Upper lobe of right lung (tissue), 1 donor: ENCODE data around the gene HS6ST1. TPM values are rescaled to one million over a fixed set of nuclear protein-coding genes. Genes with fewer than 3 reads are reported as not detected.

Experiments used
- ATAC-seq: fragments of 200-7000 bp; cut with Tn5 transposase; one replicate; pipeline ENCODE4 v1.9.1; 2020; ENCODE audit warnings: mild to moderate bottlenecking, moderate library complexity
- DNase-seq: peaks from one replicate; pipeline ENCODE4 v3.0.0-alpha.2; 2020
- H3K27ac ChIP-seq: fragments of 200-600 bp; one replicate; pipeline ENCODE4 v1.8.0; 2022
- H3K27me3 ChIP-seq: fragments of 200-600 bp; one replicate; pipeline ENCODE4 v1.8.0; 2022; ENCODE audit warnings: mild to moderate bottlenecking
- H3K36me3 ChIP-seq: fragments of 200-600 bp; one replicate; pipeline ENCODE4 v1.8.0; 2022
- H3K4me1 ChIP-seq: fragments of 200-600 bp; one replicate; pipeline ENCODE4 v1.8.0; 2022
- H3K4me3 ChIP-seq: fragments of 200-600 bp; one replicate; pipeline ENCODE4 v1.8.0; 2022; ENCODE audit warnings: mild to moderate bottlenecking
- H3K9me3 ChIP-seq: fragments of 200-600 bp; one replicate; pipeline ENCODE4 v1.8.0; 2022
- CTCF ChIP-seq: fragments of 200-600 bp; IDR thresholded peaks from one replicate; pipeline ENCODE4 v1.8.0; 2022; ENCODE audit warnings: antibody characterized with exemption
- intact Hi-C: fragments of 100-400 bp; cut with DNase I; formaldehyde crosslinking; loops from one replicate; pipeline ENCODE4 v1.11.0; 2022
- total RNA-seq: library from RNA; stranded (reverse); fragmentation: NEBNext Ultra II Directional; extraction: Animal tissue kit (Norgen Biotek cat#: 25700); gene quantifications from one replicate; pipeline ENCODE4 v1.2.1, GENCODE V29; 2021
- donor health status: DM: no; HTN: yes; CAD: no; lungs with severe emphysema.

HS6ST1 gene
- total RNA-seq, 1 donor from 2014 or later = 33.2 TPM

DNA sequence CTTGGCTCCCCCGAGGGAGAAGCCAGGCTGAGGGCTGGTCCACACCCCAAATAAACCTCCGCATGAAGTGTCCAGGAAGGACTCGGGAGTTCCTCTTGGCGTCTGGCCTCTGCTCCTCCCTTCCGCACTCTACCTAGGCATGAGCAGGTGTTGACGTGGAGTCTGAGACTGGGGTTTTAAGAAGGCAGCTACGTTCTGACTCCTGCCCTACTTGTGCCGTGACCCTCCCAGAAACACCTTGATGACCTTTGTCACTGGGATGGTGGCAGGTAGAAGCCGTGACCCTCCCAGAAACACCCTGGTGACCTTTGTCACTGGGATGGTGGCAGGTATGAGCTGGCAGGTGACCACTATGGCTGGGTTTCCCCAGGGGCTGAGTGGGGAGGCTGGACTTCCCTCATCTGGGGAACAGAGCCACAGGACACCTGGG, 54.8 kb downstream of the HS6ST1 start:
- ATAC-seq (no peak), DNase-seq (peak; percentile 41)
- TF ChIP-seq CTCF = no peak
- H3K4me1 ChIP-seq = no peaks in the 10 kb centered on the region
- no peaks in the 10 kb centered on the region for H3K9me3 ChIP-seq
- H3K27me3 ChIP-seq = no peaks in the 10 kb centered on the region
- intact Hi-C loops = no loop called here
- no peaks in the 10 kb centered on the region for H3K36me3 ChIP-seq
- H3K4me3 ChIP-seq = no peak overlapping the region
- H3K27ac ChIP-seq = no peak overlapping the region

DNA sequence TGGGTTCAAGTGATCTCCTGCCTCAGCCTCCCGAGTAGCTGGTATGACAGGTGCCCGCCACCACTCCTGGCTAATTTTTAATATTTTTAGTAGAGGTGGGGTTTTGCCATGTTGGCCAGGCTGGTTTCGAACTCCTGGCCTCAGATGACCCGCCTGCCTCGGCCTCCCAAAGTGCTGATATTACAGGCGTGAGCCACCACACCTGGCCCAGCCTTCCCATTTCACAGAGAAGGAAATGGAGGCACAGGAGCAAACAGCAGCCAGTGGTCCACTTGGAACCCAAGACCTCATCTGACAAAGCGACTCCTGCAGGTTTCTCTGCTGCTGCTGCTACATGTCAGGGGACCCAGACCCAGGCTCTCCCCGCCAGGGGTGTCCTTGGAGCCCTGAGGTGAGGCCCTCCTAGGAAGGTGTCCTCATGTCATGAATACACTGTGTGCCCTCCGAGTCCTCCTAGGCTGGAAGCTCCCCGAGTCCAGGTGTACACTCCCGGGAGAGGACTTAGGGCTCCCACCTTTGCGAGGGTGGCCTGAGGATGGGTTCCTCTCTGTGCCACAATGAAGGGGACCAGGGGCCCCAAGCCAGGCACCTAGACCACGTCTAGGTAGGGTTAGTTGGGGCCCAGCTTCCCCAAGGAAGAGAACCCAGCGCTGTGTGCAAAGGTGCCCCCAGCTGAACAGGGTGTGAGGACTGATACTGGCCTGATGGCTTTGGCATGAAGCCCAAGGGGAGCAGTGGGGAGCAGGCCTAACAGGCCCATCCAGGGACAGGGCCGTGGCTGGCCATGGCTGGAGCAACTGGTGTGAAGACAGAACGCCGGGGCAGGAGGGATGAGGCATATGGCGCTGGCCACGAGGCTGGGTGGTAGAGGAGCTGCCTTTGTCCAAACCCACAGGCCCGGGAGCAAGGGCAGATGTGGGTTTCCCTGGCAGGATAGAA, 56.1 kb downstream of the HS6ST1 start:
- intact Hi-C loops = no loop called here
- ATAC-seq = no peak
- TF ChIP-seq CTCF = no peak
- peak; percentile 52 for DNase-seq
- H3K4me1 ChIP-seq = no peaks in the 10 kb centered on the region
- H3K36me3 ChIP-seq = no peaks in the 10 kb centered on the region
- H3K4me3 ChIP-seq = no peak overlapping the region
- H3K9me3 ChIP-seq = no peaks in the 10 kb centered on the region
- no peaks in the 10 kb centered on the region for H3K27me3 ChIP-seq
- no peak overlapping the region for H3K27ac ChIP-seq

GRCh38 chr2:128261245-128262128, 57.2 kb downstream of the HS6ST1 start:
- H3K4me3 ChIP-seq = no peak overlapping the region
- ATAC-seq = peak; percentile 11
- no peak for TF ChIP-seq CTCF
- H3K27me3 ChIP-seq = no peaks in the 10 kb centered on the region
- H3K27ac ChIP-seq = no peak overlapping the region
- no peaks in the 10 kb centered on the region for H3K36me3 ChIP-seq
- intact Hi-C loops = no loop called here
- H3K9me3 ChIP-seq = no peaks in the 10 kb centered on the region
- DNase-seq = peak; percentile 60
- no peaks in the 10 kb centered on the region for H3K4me1 ChIP-seq

DNA sequence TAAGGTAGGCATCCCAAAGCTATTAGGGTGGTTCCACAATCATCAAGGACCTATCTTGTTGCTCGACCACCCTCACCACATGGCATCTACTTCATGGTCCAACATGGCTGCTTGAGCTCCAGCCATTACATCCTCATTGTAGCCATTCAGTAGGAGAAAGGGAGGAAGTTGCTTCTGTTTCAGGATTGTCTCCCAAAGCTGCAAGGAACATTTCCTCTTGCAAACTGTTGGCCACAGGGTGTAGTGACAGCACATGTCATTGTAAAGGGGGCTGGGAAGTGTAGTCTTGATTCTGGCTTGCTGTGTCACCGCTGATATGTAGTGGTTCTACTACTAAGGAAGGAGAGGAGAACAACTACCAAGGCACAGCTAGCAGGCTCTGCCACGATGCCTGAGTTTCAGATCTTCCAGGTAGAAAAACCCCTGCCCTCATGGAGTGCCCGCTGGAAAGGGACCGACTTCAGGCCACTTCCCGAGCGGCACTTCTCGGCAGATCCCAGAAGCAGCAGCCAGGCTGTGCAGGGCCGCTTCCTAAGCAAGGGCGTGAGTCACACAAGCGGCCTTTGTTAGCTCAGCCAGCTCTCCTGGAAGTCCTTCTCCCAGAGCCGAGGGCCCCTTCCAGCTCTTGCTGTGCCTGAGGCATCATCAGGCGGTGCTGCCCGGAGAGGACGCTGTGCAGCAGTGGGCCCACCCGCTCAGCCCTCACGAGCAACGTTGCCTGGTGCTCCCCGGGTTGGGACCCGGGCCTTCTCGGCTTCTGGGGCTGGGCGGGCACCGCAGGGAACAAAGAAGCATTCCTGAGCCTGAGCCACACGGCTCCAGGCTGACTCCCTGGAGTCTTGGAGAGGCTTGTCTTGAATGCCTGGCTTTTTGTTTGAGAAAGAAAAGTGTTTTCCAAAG, 58.2 kb downstream of the HS6ST1 start:
- Histone ChIP-seq H3K36me3 (no peaks in the 10 kb centered on the region), H3K27ac (no peak overlapping the region)
- DNase-seq = peak; percentile 71

More for the DNA sequence above, 58.2 kb downstream of the HS6ST1 start:
- H3K4me3 ChIP-seq = no peak overlapping the region
- no peak for TF ChIP-seq CTCF
- peak; percentile 86 for ATAC-seq
- intact Hi-C loops = no loop called here
- no peaks in the 10 kb centered on the region for H3K27me3 ChIP-seq
- no peaks in the 10 kb centered on the region for H3K9me3 ChIP-seq
- no peaks in the 10 kb centered on the region for H3K4me1 ChIP-seq
